HG02885 (cell line): Measurements from ENCODE around the gene WNK2.

Experiments
- ATAC-seq: cut with Tn5 transposase; IDR thresholded peaks from one replicate; pipeline ENCODE4 v1.9.1; 2021; ENCODE audit warnings: mild to moderate bottlenecking; ENCODE audit not compliant: unreplicated experiment, poor library complexity

WNK2 gene

DNA sequence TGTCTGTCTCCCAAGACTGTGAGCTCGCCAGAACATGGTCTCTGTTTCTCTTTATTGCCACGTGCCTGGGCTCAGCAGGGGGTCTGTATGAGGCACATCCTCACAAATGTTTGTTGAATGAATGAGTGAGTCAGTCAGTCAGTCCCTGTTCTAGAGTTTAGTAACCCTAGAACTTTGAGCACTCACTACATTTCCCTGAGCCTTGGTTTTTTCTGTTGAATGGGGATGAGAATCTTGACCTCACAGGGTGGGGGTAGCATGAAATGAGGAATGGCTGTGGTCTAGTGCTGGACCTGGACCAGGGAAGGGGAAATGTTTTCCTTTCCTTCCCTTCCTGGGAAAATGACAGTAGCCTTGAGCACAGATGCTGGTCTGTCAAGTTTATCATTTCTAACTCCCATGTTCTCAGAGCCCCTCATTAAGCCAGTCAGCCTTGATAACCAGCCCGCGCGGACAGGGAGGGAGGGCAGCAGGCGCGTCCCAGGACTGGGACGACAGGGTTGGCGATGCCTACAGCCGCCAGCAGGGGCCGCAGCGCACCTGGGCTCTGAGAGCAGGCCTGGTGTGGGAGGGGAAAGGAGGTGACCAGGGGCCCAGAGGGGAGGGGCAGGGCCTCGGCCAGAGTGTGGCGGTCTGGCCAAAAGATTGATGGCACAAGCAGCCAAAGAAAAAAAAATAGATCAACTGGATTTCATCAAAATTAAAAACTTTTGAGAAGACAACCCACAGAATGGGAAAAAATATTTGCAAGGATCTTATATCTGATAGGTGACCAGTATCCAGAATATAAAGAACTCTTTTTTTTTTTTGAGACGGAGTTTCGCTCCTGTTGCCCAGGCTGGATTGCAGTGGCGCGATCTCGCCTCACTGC, 24.1 kb upstream of the WNK2 start:
- ATAC-seq: peak; percentile 91

DNA sequence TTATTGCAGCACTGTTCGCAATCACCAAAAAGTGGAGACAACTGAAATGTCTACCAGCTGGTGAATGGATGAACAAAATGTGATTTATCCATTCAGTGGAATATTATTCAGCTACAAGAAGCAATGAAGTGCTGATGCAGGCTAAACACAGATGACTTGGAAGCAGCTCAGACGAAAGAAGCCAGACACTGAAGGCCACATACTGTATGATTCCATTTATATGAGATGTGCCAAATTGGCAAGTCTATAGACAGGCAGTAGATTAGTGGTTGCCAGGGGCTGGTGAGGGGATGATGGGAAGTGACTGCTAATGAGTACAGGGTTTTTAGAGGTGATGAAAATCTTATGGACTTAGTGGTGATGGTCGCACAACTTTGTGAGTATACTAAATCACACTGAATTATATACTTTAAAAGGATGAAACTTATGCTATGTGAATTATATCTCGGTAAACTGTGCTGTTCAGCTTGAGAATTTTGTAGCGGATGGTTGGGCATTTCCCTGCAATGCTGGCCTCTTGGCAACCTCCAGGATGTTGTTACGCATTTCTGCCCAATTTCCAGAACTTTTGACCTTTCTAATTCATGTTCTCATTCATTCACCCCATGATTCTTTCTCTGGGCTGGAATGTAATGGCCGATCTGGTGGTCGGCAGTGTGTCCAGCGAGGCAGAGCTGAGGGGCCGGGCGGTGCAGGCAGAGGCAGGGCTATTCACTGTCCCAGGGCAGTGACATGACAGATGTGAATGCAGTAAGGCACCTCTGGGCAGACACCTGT, 22.0 kb upstream of the WNK2 start:
- ATAC-seq: no peak

- ATAC-seq: no peak
Observed at GRCh38 chr9:93164085-93164484, 19.9 kb upstream of the WNK2 start.

- ATAC-seq: no peak
Observed at GRCh38 chr9:93166699-93167098, 17.2 kb upstream of the WNK2 start.

- ATAC-seq: no peak
Observed at GRCh38 chr9:93167185-93167584, 16.8 kb upstream of the WNK2 start.

DNA sequence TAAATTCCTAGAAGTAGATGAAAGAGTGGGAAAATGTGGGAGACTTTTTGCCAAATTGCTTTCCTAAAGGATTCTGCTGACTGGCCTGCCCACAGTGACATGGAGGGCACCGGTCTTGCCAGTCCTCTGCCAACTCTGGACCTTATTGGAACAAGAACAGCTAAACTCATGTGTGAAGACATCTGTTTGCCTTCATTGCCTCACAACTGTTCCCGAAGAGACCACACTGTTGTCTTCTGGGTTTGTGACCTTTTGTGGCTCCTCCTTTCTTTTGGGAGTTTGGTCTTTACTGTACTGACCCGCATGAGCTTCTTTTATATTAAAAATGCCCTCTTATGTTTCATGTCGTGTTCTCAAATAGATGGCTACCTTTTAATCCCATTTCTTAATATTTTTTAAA, 16.1 kb upstream of the WNK2 start:
- ATAC-seq: no peak

GRCh38 chr9:93168581-93168980, 15.4 kb upstream of the WNK2 start:
- ATAC-seq: no peak

DNA sequence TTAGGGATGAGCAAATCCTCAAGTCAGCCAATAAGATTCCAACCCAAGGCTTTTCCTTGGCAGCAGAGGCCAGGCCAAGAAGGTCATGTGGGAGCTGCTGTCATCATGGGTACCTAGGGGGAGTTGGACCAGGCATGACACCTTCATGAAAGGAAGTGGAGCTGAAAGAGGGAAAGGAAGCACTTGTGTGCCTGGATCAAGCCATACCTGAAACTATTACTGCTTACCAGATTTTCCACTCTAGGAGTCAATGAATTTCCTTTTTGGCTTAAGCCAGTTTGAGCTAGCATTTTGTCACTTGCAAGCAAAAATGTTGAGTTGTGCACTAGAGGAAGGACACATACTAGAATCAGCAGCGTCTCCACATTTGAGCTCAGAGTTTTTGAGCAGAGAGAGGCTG, 14.5 kb upstream of the WNK2 start:
- ATAC-seq: no peak

DNA sequence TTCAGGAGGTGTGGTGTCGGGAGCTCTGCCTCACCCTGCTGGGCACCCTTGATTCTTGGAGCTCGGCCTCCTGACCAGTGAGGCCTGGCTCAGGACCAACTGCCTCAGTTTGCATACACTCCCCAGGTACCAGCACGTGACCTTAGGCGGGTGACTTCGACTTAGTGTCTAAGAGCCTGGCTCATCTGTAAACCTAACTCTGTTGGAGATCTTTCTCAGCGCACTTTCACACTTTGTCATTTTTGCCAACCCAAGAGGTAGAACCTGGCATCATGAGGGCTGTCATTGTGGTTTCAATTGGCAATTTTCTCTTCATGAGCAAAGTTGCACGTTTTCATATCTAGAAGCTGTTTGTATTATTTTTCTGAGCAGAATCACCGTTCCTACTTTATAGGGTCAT, 13.4 kb upstream of the WNK2 start:
- ATAC-seq: no peak

DNA sequence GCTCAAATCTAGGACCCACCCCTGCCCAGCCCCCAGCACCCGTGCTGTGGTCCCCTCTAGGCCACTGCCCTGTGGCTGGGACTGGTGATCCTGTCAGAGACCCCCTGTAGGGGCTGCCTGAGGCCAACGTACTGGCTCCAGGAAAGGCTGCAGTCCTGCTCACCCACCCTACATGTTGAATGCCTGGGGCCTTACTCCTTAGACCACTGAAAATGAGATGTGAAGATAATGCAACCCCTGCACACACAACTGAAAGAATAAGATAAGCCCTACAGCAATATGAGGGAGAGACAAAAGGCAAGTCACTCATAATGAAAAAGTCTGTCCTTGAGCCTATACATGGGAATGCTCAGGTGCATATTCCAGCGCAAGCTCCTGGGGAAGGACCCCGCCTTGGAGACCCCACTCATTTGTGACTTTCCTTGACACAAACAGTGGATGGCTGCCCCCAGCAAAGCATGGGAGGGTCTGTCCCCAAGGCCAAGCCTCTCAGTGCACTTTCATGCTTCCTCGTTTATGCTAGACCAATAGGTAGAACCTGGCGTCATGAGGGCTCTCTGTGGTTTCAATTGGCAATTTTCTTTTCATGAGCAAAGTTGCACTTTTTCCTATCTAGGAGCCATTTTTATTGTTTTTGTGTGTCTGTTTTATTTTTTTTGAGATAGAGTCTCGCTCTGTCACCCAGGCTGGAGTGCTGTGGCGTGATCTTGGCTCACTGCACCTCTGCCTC, 12.5 kb upstream of the WNK2 start:
- no peak for ATAC-seq

DNA sequence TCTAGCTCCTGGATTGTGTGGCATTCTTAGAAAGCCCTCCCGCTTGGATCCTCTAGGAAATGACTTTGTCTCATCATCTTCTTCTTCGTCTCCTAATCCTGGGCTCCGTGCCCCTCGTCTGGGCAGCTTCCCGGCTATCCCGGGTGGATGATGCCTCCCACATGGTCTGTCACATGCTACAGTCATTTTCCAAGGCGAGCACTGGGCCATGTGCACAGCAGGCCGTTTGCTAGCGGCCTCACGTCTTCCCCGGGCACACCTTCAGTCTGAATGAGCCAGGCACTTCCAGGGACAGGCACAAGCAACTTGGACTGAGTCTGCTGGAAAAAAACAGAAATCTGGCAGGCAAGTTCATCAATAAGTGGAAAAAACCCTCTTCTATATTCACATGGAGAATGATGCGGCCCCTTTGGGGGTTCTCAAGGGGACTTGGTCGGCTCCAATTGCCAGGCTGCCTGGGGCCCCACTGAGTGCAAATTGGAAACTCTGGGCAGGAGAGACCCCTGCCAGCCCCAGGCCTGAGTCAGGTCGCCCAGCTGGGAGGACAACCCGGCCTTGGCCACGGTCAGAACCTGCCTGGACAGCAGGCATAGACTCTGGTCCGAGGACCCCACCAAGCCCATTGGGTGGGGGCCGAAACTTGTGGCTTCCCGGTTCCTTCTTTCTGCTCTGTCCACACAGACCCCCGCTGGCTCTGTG, 11.1 kb upstream of the WNK2 start:
- no peak for ATAC-seq

DNA sequence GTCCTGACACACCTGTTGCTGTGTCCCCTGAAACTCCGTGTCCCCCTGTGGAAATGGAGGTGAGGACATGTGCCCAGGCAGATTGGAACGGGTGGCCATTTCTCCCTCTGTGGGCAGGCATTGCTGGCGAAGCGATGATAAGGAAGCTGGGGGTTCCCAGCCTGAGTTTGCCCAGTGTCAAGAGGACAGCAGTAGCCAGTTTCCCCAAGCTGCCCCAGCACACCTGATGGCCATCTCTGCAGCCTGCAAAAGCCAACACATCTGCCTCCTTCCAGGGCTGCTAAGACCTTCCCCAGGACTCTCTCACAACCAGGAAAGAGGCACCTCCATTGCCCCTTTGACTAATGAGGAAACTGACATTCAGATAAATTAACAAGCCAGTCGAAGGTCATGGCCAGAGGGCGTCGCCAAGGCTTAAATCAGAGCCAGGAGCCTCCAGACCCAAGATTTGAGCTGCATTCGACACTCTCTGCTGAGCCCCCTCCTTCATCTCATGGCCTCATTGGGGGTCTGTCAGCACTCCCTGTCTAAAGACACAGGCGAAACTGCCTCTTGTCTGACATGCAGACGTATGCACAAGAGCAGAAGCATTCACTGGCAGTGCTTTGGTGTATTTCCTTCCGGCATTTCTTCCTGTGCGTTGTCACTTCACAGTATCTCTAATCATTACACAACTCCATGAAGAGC, 10.4 kb upstream of the WNK2 start:
- no peak for ATAC-seq

DNA sequence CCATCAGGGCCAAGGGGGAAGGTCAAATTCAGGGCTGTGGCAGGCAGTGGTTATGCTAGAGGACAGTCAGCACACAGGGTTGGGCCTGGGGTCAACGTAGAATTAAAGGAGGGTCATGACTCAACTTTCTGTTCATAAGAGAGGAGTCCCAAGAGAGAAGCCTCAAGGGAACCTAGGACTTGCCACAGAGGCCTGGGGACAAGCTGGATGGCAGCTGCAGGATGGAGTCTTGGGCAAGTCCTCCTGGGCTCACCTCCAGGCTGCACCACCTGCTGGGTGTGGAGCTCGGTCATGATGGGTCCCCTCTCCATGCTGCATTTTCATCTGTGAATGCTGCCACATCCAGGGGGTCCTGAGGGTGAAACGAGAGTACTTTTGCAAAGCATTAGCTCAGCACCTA, 9.0 kb upstream of the WNK2 start:
- no peak for ATAC-seq

DNA sequence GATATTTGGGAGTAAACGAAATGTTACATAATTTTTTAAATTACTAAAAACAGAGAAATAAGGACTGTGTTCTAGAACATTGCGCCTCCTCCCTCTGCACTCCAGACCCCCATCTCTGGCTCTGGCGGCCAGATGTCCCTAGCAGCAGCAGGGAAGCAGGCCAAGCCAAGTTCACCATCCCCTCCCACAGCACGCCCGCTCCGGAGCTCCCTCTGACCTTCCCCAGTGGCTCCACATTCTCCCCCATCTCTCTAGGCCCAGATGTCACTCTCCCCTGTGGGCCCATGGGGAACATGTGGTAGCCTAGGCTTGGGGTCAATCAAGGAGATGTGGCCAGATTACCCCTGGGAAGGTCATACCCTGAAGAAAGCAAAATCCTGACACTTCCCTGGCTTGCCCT, 6.3 kb upstream of the WNK2 start:
- no peak for ATAC-seq

DNA sequence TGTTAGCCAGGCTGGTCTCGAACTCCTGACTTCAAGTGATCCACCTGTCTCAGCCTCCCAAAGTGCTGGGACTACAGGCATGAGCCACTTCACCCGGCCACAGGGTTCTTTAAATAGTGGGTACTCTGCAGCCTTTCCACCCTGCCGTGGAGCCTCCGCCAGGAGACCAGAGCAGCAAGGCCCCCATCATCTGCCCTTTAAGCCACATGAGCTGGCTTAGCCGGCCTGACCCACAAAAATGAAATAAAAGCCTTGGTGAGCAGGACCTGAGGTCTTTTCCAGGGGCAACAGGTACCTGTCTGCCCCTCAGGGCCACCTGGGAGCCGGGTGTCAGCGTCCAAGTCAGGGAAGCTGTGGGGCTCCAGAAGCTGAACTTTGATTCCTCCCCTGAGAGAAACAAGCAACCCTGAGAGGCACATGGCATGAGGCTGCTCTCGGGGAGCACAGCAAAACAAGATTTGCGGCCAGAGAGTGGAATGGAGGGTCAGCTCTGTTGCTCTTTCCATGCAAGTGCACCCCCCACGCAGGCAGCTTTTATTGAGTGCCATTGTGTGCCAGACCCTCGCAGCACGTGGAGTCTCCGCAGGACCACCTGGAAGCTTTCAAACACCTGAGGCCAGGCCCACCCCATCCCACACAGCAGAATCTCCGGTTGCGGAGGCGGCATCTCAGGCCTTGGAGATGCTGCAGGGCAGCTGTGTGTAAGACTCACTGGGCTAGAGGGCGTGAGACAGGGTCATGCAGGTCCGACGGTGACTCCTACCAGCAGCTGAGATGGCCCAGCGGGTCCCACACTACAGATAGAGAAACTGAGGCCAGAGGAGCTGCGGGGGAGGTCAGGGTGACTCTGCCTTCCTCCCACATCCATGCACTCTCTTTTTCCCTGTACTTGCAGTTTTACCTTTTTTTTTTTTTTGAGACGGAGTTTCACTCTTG, 4.8 kb upstream of the WNK2 start:
- ATAC-seq: no peak

DNA sequence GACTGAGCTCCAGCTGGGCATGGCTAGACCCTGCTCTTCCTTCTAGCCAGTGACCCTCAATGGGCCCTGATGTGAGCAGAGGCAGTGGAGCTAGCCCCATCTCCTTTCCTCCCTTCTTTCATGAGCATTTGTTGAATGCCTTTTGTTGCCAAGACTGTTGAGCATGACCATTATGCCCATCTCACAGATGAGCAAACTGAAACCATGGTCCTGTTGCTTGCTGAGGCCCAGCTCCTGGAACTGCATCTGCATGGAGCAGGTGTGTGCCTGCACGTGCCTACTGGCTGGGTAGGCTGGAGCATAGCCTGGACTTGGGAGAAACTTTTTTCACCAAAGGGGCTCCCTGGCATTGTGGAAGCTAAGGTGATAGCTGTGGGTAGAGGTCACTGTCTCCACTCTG, 3.0 kb upstream of the WNK2 start:
- ATAC-seq: no peak

DNA sequence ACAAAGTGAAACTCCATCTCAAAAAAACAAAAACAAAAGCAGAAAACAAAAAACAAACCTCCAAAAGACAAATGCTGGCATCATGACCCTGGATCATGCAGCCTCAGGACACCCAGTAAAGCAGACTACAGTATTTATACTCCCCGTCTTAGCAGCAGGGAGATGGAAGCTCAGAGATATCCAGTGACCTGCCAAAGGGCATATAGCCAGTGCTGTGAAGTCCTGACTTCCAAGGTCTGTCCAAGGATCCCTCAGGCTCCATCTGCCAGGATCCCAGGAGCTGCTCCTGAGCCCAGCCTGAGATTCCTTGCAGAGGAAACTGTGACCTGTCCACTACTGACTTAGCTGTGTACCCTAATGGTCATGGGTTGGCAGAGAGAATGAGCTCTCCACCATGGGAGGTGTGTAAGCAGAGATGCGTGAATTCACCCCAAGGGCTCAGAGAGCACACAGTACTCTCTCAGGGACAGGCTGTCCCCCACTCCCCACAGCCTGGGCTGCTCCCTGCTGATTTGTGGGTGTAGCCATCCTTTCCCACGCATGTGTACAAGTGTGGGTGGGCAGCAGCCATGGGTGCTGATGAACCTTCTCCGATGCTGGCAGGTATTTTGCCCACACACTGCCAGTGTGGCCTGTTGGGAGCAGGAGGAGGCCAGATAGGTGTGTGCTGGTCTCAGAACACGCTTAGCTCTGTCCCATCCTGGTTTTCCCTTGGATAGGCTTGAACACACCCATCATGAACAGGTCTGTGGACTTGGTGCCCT, 2.1 kb upstream of the WNK2 start:
- no peak for ATAC-seq

DNA sequence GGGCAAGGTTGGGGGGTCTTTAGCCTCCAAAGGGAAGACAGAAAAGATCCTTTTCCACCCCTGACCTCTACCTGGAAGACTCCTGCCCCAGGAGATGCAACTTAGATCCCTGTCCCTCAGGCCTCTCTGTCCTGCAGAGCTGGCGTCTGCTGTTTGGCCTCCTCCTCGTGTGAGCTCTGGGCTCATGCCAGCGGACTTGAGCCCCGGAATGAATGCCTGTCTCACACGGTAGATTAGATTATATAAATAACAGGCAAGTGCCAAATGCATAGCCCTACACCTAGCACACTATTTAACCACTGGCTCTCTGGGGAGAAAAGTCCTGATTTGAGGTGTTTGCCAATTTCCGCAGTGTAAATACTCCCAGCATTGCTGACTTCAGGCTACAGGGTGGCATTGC, 1.4 kb upstream of the WNK2 start:
- no peak for ATAC-seq
